PC-9 (cell line): ENCODE data around the gene SUPT3H.

Experiments used
- EZH2 ChIP-seq: fragments of 200-600 bp; sonication (generic); IDR thresholded peaks from 2 replicates; pipeline ENCODE4 v1.8.0; 2017; ENCODE audit warnings: antibody characterized with exemption, low read depth
- TF ChIP-seq, protein P1 (sequence below): fragments of 200-600 bp; sonication (generic); conservative IDR thresholded peaks from 2 replicates; pipeline ENCODE4 v1.6.1; 2017; ENCODE audit warnings: mixed run types, antibody characterized with exemption, mild to moderate bottlenecking, moderate library complexity

DNA sequence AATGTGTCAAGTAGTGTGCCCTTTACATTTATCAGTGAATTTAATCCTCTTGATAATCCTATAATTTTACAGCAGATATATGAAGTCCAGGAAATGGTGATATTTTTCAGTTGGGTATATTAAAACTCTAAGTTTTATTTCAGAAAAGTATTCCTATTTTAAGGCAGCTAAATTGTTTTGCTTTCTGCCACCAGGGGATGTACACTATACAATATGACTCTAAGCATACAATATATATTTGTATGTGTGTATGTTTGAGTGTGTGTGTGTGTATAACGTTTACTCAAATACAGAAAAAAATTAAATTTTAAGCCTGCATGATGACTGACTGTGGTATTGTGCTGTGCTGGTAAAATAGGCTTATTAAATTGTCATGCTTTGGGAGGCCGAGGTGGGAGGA, 151.7 kb downstream of the SUPT3H start:
- TF ChIP-seq, protein P1, sequence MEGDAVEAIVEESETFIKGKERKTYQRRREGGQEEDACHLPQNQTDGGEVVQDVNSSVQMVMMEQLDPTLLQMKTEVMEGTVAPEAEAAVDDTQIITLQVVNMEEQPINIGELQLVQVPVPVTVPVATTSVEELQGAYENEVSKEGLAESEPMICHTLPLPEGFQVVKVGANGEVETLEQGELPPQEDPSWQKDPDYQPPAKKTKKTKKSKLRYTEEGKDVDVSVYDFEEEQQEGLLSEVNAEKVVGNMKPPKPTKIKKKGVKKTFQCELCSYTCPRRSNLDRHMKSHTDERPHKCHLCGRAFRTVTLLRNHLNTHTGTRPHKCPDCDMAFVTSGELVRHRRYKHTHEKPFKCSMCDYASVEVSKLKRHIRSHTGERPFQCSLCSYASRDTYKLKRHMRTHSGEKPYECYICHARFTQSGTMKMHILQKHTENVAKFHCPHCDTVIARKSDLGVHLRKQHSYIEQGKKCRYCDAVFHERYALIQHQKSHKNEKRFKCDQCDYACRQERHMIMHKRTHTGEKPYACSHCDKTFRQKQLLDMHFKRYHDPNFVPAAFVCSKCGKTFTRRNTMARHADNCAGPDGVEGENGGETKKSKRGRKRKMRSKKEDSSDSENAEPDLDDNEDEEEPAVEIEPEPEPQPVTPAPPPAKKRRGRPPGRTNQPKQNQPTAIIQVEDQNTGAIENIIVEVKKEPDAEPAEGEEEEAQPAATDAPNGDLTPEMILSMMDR = no peak
- TF ChIP-seq EZH2 = no peak
